Cerebellar nuclear complex (tissue), 1 donor: Measurements from ENCODE around the gene SPIRE2.

Experiments
- DNase-seq, 2 experiments: peaks; one replicate each; lab custom pipeline; 2025; lab: John Stamatoyannopoulos, UW

SPIRE2 gene

GRCh38 chr16:89895482-89896250 is 67.4 kb downstream of the SPIRE2 start:
- DNase-seq, result no peak

- no peak for DNase-seq
These were observed 68.9 kb downstream of the SPIRE2 start for GRCh38 chr16:89897204-89897603.

GRCh38 chr16:89898201-89898967 is 70.1 kb downstream of the SPIRE2 start:
- DNase-seq, result no peak

GRCh38 chr16:89899879-89900481 is 71.7 kb downstream of the SPIRE2 start:
- DNase-seq, result no peak

GRCh38 chr16:89900885-89901284 is 72.6 kb downstream of the SPIRE2 start:
- DNase-seq, result no peak

GRCh38 chr16:89902980-89903379 is 74.7 kb downstream of the SPIRE2 start:
- DNase-seq, result no peak

GRCh38 chr16:89903908-89904515 is 75.7 kb downstream of the SPIRE2 start:
- DNase-seq, result no peak

- no peak for DNase-seq
These were observed 76.6 kb downstream of the SPIRE2 start for GRCh38 chr16:89904606-89905510.

GRCh38 chr16:89905511-89906139 is 77.3 kb downstream of the SPIRE2 start:
- no peak for DNase-seq

GRCh38 chr16:89906140-89907025 is 78.1 kb downstream of the SPIRE2 start:
- no peak for DNase-seq

- no peak for DNase-seq
These were observed 79.0 kb downstream of the SPIRE2 start for GRCh38 chr16:89907055-89907814.

GRCh38 chr16:89908236-89908635 is 80.0 kb downstream of the SPIRE2 start:
- no peak for DNase-seq

GRCh38 chr16:89909777-89910716 is 81.8 kb downstream of the SPIRE2 start:
- peak in 1 of 2 experiments; percentile 62 for DNase-seq

GRCh38 chr16:89910717-89911354 is 82.6 kb downstream of the SPIRE2 start:
- no peak for DNase-seq

GRCh38 chr16:89911375-89911774 is 83.1 kb downstream of the SPIRE2 start:
- no peak for DNase-seq

- DNase-seq, result no peak
These were observed 83.9 kb downstream of the SPIRE2 start for GRCh38 chr16:89912143-89912542.

- no peak for DNase-seq
These were observed 84.4 kb downstream of the SPIRE2 start for GRCh38 chr16:89912627-89913026.
